Measurements from ENCODE around the gene KLRC3.

- TF ChIP-seq, protein P1, sequence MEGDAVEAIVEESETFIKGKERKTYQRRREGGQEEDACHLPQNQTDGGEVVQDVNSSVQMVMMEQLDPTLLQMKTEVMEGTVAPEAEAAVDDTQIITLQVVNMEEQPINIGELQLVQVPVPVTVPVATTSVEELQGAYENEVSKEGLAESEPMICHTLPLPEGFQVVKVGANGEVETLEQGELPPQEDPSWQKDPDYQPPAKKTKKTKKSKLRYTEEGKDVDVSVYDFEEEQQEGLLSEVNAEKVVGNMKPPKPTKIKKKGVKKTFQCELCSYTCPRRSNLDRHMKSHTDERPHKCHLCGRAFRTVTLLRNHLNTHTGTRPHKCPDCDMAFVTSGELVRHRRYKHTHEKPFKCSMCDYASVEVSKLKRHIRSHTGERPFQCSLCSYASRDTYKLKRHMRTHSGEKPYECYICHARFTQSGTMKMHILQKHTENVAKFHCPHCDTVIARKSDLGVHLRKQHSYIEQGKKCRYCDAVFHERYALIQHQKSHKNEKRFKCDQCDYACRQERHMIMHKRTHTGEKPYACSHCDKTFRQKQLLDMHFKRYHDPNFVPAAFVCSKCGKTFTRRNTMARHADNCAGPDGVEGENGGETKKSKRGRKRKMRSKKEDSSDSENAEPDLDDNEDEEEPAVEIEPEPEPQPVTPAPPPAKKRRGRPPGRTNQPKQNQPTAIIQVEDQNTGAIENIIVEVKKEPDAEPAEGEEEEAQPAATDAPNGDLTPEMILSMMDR (IDR thresholded peaks at IDR 0.05): no peak
- no peak for TF ChIP-seq POLR2A (IDR thresholded peaks at IDR 0.05)
These were observed 22.2 kb downstream of the KLRC3 start for GRCh38 chr12:10398168-10398567.

Measured in lower leg skin (tissue), 3 donors.